ENCODE results near the gene ATXN1. TPM values are rescaled to one million over a fixed set of nuclear protein-coding genes. Genes with fewer than 3 reads are reported as not detected.
A peak's percentile ranks its signal among the peaks of the same experiment; 100 is the strongest.

ATXN1 gene
- total RNA-seq, 2 donors from 2014 or later = 21.6 to 25.4 TPM

GRCh38 chr6:16591396-16592222, 169.7 kb downstream of the ATXN1 start:
- DNase-seq (ENCODE audit: low spot score in 2 of 2) (peak in 1 of 2 donors; percentile 11), ATAC-seq (peak; percentile 87 to 91)
- Mint-ChIP-seq H3K9me3 (peaks cover 4 to 9% of the 10 kb centered on the region in 2 donors), H3K27ac (peak overlapping the region in 1 of 2 donors; percentile 65), H3K36me3 (no peaks in the 10 kb centered on the region)

DNA sequence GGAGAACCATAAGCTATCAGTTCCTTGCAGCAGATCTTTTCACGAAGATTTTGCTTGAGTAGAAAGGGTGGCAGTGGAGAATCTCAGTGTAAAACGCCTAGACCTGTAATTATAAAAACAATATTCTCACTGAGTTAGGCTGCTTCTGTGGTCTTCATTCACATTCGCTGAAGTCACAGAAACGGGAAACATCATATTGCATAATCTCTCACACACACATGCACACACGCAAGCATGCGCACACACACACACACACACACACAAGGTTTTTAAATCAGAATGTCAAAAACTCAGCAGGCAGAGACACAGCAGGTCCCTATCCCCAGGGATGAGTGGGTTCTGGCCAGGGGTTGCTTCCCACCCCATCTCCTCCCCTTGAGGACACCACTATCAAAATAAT, 175.5 kb downstream of the ATXN1 start:
- ATAC-seq (no peak), DNase-seq (ENCODE audit: low spot score in 2 of 2) (no peak)
- no peak overlapping the region for H3K27ac Mint-ChIP-seq
- H3K9me3 Mint-ChIP-seq = peaks cover 0 to 3% of the 10 kb centered on the region in 2 donors
- peaks cover 0 to 5% of the 10 kb centered on the region in 2 donors for H3K36me3 Mint-ChIP-seq

- H3K36me3 Mint-ChIP-seq = peaks cover 0 to 5% of the 10 kb centered on the region in 2 donors
- H3K27ac Mint-ChIP-seq = peak overlapping the region in 1 of 2 donors; percentile 66
- H3K9me3 Mint-ChIP-seq = peaks cover 0 to 3% of the 10 kb centered on the region in 2 donors
- ATAC-seq (no peak), DNase-seq (ENCODE audit: low spot score in 2 of 2) (no peak)
These were observed 178.0 kb downstream of the ATXN1 start for GRCh38 chr6:16583144-16583762.

DNA sequence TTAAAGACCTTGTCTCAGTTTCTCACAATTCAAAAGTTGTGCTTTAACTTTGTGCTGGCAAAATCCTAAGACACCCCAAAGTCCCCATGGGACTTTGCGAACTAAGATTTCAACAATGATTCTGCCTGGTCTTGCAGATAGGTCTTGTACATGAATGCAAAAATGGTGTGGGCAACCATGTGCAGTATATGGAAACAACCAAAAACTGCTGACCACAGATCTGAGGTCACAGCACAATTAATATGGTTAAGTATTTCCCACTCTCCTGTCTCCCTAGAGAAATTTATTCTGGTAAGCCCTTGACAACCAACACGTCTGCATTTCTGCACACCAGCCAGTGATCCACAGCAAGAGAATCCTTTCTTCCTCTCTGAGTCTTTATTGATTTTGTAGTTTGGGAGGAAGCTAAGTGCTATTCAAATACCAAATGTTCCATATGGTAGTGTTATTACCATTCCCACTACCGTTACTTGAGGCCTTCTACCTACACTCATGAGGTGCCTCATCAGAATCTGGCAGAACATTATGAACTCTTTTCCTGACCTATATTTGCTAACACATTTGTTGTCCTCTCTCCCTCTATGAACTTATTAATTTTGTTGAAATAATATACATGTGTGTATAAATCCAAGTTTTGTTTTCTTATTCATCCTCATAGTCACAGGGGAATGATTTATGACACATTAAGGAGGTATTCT, 178.7 kb downstream of the ATXN1 start:
- Mint-ChIP-seq H3K9me3 (no peaks in the 10 kb centered on the region), H3K27ac (no peak overlapping the region), H3K36me3 (peaks cover 0 to 5% of the 10 kb centered on the region in 2 donors)
- DNase-seq (ENCODE audit: low spot score in 2 of 2) (no peak), ATAC-seq (no peak)

DNA sequence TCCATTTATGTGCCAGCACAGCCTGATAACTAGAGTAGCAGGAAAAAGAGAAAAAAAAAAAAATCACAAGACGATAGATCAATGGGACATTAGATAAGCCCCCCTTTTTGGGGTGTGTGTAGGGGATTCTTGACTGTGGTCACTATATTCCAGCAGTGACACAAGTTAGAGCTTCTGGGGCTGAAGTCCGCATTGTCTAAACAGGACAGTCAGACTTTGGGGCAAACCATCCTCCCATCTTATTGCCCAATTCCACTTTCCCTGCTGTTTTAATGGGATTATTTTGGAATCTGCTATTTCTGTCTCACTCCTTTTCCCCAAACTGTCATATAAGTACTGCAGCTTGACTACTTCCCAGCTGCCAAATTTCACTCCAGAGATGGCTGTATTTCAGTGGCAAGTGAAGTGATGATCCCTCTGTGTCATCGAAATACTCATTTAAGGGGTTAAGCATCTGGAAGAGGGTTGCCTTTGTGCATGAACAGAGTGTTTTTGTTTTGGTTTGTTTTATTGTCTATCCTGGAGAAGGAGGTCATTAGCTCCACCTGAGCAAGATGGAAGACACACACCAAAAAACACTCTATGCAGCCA, 182.5 kb downstream of the ATXN1 start:
- no peaks in the 10 kb centered on the region for H3K9me3 Mint-ChIP-seq
- ATAC-seq (no peak), DNase-seq (ENCODE audit: low spot score in 2 of 2) (no peak)
- H3K36me3 Mint-ChIP-seq = peaks cover 0 to 6% of the 10 kb centered on the region in 2 donors
- no peak overlapping the region for H3K27ac Mint-ChIP-seq

- DNase-seq (ENCODE audit: low spot score in 2 of 2) = no peak
- Mint-ChIP-seq H3K36me3 (peaks cover 0 to 6% of the 10 kb centered on the region in 2 donors), H3K9me3 (no peaks in the 10 kb centered on the region), H3K27ac (no peak overlapping the region)
- ATAC-seq = peak in 1 of 2 donors; percentile 38
These were observed 184.6 kb downstream of the ATXN1 start for GRCh38 chr6:16576451-16577368.

GRCh38 chr6:16575655-16576054, 185.6 kb downstream of the ATXN1 start:
- ATAC-seq = no peak
- H3K36me3 Mint-ChIP-seq = peaks cover 0 to 12% of the 10 kb centered on the region in 2 donors

DNA sequence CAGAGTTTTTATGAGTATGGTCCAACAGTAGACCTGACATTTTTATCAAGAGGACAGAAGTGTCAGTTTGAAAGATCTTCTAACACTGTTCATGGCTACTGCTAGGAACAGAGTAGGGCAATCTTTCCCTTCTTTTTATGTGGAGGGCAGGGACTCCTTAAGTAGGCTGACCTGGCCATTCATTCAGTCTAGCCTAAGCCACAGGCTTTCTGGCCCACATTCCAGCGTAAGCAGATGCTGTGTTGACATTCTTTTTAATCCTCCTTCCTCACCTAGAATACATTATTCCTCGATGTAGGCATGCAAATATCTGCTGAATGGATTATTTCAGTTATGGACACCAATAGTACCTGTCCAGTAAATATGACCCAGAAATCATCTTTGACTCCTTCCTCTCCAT, 188.3 kb downstream of the ATXN1 start:
- H3K36me3 Mint-ChIP-seq = peaks cover 0 to 24% of the 10 kb centered on the region in 2 donors
- DNase-seq (ENCODE audit: low spot score in 2 of 2) (no peak), ATAC-seq (no peak)
- no peak overlapping the region for H3K27ac Mint-ChIP-seq
- no peaks in the 10 kb centered on the region for H3K9me3 Mint-ChIP-seq

More at GRCh38 chr6:16575655-16576054, 185.6 kb downstream of the ATXN1 start:
- Mint-ChIP-seq H3K27ac (no peak overlapping the region), H3K9me3 (no peaks in the 10 kb centered on the region)
- no peak for DNase-seq (ENCODE audit: low spot score in 2 of 2)

GRCh38 chr6:16572317-16572716, 188.9 kb downstream of the ATXN1 start:
- Mint-ChIP-seq H3K9me3 (no peaks in the 10 kb centered on the region), H3K27ac (no peak overlapping the region), H3K36me3 (peaks cover 0 to 24% of the 10 kb centered on the region in 2 donors)
- DNase-seq (ENCODE audit: low spot score in 2 of 2) (no peak), ATAC-seq (no peak)

DNA sequence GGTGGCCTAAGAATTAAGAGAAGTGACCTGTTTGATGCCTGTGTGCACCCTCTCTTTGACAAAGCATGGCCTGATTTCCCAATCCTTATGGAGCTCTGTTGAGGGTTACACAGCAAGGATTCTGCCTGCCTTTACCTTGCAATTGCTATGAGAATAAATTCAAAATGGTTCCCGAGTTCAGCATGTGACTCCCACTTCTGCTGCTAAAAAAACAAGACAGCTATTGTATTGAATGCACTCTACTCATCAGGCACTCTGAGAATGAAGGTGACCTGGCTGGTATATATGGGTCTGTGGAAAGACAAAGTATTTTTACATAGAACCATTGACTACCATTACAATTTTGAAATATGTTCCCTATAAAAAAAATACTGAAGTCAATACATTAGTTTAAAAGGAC, 190.3 kb downstream of the ATXN1 start:
- no peak for ATAC-seq
- H3K27ac Mint-ChIP-seq = no peak overlapping the region
- no peak for DNase-seq (ENCODE audit: low spot score in 2 of 2)
- peaks cover 0 to 24% of the 10 kb centered on the region in 2 donors for H3K36me3 Mint-ChIP-seq
- H3K9me3 Mint-ChIP-seq = no peaks in the 10 kb centered on the region

DNA sequence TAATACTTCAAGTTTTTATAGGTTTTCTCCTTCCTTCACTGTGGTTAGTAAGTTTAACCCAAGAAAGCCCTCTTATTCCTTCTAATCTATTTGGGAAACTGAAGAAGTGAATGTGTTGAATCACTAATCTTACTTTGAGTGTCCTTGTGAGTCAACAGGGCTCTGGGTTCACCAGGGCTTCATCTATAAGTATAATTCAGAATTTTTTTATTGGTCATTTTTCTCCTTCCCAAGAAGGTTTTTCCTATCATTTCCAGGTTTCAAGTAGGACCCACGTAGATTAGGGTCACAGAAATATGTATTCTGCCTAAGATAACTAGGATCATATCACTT, 191.1 kb downstream of the ATXN1 start:
- DNase-seq (ENCODE audit: low spot score in 2 of 2) (no peak), ATAC-seq (no peak)
- Mint-ChIP-seq H3K9me3 (no peaks in the 10 kb centered on the region), H3K36me3 (peaks cover 0 to 22% of the 10 kb centered on the region in 2 donors), H3K27ac (no peak overlapping the region)

GRCh38 chr6:16568128-16568527, 193.1 kb downstream of the ATXN1 start:
- peaks cover 0 to 18% of the 10 kb centered on the region in 2 donors for H3K36me3 Mint-ChIP-seq
- ATAC-seq = no peak
- H3K27ac Mint-ChIP-seq = no peak overlapping the region
- no peaks in the 10 kb centered on the region for H3K9me3 Mint-ChIP-seq
- no peak for DNase-seq (ENCODE audit: low spot score in 2 of 2)

- ATAC-seq (no peak), DNase-seq (ENCODE audit: low spot score in 2 of 2) (no peak)
- H3K9me3 Mint-ChIP-seq = no peaks in the 10 kb centered on the region
- H3K36me3 Mint-ChIP-seq = peaks cover 0 to 18% of the 10 kb centered on the region in 2 donors
- no peak overlapping the region for H3K27ac Mint-ChIP-seq
These were observed 194.2 kb downstream of the ATXN1 start for GRCh38 chr6:16567071-16567470.

- Mint-ChIP-seq H3K27ac (no peak overlapping the region), H3K36me3 (no peaks in the 10 kb centered on the region), H3K9me3 (no peaks in the 10 kb centered on the region)
- ATAC-seq (no peak), DNase-seq (ENCODE audit: low spot score in 2 of 2) (no peak)
These were observed 196.8 kb downstream of the ATXN1 start for GRCh38 chr6:16564436-16564835.

DNA sequence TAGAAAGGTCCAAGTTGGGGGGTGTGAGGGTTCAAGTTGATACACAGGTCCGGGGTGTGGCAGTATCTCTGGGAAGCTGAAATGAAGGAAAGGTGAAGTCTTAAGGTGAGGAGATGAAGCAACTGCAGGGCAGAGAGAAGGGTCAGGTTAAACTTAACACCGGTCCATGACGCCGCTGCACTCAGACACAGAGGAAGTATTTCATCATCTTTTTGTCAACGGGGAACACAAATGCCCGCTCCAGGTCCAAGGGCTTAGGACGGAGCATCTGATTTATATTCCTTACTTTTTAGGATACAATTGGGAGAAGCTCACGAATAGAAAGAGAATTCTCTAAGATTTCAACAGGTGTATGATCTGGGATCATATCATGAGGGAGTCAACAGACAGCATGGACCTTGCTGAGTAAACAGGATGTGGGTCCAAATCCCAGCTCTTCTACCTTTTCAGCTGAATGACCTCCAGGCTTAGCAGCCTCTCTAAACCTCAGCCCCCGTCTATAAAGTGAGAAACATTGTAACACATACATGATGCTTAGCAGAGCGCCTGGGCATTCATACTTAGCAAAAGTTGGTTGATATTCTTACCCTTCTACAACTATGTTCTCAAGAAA, 197.5 kb downstream of the ATXN1 start:
- DNase-seq (ENCODE audit: low spot score in 2 of 2) (no peak), ATAC-seq (no peak)
- Mint-ChIP-seq H3K9me3 (no peaks in the 10 kb centered on the region), H3K36me3 (no peaks in the 10 kb centered on the region), H3K27ac (no peak overlapping the region)

DNA sequence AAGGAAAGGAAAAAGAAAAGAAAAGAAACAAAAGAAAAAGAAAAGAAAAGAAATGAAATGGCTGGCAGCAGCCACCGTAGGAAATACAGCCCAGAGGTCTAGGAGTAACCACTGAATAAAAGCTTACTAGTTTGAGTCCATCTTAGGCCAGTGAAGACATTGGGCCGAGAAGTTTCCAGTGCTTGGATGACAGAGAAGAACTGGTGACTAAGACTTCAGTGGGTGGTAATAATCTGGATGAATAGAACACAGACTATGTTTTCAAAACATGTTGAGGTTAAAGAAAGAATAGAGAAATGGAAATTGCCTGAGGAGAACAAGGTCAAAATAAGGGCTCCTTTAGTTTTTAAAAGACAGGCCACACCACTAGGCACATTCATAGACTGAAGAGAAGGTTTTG, 198.8 kb downstream of the ATXN1 start:
- Mint-ChIP-seq H3K27ac (no peak overlapping the region), H3K9me3 (no peaks in the 10 kb centered on the region), H3K36me3 (no peaks in the 10 kb centered on the region)
- peak; percentile 38 to 44 for ATAC-seq
- no peak for DNase-seq (ENCODE audit: low spot score in 2 of 2)
